Measurements from ENCODE around the gene AGO1. TPM values are rescaled to one million over a fixed set of nuclear protein-coding genes. Genes with fewer than 3 reads are reported as not detected.

Gene AGO1
- total and polyA plus RNA-seq, 2 of the 8 experiments (the other 6 are each of a cell fraction or from before 2014, with no cell fraction given), result 15.1 to 73.7 TPM

DNA sequence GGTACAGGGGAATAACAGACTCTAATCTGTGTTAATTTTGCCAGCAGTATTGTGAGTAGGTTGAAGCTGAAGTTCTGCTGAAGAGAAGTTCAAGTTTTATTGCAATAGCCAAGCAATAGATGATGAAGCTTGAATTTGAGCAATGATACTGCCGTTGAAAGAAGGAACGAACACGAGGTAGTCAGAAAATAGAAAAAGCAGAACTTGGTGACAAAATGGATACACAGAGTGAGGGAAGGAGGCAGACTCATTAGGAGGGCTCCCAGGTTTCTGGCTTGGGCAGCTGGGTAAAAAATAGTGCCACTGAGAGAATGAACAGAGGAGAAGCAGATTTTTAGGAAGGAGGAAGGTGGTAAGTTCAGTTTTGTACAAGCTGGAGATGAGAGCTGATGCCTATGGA lies 22.3 kb upstream of the AGO1 start (continued):
- TF ChIP-seq, protein P1, sequence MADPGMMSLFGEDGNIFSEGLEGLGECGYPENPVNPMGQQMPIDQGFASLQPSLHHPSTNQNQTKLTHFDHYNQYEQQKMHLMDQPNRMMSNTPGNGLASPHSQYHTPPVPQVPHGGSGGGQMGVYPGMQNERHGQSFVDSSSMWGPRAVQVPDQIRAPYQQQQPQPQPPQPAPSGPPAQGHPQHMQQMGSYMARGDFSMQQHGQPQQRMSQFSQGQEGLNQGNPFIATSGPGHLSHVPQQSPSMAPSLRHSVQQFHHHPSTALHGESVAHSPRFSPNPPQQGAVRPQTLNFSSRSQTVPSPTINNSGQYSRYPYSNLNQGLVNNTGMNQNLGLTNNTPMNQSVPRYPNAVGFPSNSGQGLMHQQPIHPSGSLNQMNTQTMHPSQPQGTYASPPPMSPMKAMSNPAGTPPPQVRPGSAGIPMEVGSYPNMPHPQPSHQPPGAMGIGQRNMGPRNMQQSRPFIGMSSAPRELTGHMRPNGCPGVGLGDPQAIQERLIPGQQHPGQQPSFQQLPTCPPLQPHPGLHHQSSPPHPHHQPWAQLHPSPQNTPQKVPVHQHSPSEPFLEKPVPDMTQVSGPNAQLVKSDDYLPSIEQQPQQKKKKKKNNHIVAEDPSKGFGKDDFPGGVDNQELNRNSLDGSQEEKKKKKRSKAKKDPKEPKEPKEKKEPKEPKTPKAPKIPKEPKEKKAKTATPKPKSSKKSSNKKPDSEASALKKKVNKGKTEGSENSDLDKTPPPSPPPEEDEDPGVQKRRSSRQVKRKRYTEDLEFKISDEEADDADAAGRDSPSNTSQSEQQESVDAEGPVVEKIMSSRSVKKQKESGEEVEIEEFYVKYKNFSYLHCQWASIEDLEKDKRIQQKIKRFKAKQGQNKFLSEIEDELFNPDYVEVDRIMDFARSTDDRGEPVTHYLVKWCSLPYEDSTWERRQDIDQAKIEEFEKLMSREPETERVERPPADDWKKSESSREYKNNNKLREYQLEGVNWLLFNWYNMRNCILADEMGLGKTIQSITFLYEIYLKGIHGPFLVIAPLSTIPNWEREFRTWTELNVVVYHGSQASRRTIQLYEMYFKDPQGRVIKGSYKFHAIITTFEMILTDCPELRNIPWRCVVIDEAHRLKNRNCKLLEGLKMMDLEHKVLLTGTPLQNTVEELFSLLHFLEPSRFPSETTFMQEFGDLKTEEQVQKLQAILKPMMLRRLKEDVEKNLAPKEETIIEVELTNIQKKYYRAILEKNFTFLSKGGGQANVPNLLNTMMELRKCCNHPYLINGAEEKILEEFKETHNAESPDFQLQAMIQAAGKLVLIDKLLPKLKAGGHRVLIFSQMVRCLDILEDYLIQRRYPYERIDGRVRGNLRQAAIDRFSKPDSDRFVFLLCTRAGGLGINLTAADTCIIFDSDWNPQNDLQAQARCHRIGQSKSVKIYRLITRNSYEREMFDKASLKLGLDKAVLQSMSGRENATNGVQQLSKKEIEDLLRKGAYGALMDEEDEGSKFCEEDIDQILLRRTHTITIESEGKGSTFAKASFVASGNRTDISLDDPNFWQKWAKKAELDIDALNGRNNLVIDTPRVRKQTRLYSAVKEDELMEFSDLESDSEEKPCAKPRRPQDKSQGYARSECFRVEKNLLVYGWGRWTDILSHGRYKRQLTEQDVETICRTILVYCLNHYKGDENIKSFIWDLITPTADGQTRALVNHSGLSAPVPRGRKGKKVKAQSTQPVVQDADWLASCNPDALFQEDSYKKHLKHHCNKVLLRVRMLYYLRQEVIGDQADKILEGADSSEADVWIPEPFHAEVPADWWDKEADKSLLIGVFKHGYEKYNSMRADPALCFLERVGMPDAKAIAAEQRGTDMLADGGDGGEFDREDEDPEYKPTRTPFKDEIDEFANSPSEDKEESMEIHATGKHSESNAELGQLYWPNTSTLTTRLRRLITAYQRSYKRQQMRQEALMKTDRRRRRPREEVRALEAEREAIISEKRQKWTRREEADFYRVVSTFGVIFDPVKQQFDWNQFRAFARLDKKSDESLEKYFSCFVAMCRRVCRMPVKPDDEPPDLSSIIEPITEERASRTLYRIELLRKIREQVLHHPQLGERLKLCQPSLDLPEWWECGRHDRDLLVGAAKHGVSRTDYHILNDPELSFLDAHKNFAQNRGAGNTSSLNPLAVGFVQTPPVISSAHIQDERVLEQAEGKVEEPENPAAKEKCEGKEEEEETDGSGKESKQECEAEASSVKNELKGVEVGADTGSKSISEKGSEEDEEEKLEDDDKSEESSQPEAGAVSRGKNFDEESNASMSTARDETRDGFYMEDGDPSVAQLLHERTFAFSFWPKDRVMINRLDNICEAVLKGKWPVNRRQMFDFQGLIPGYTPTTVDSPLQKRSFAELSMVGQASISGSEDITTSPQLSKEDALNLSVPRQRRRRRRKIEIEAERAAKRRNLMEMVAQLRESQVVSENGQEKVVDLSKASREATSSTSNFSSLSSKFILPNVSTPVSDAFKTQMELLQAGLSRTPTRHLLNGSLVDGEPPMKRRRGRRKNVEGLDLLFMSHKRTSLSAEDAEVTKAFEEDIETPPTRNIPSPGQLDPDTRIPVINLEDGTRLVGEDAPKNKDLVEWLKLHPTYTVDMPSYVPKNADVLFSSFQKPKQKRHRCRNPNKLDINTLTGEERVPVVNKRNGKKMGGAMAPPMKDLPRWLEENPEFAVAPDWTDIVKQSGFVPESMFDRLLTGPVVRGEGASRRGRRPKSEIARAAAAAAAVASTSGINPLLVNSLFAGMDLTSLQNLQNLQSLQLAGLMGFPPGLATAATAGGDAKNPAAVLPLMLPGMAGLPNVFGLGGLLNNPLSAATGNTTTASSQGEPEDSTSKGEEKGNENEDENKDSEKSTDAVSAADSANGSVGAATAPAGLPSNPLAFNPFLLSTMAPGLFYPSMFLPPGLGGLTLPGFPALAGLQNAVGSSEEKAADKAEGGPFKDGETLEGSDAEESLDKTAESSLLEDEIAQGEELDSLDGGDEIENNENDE (IDR thresholded peaks at IDR 0.05; ENCODE audit: insufficient replicate concordance, low read length), result no peak
- TF ChIP-seq SP4 (IDR thresholded peaks at IDR 0.05; ENCODE audit: low read length) (no peak), HDAC2 (IDR thresholded peaks at IDR 0.05; ENCODE audit: borderline replicate concordance in 1 of 2, low read depth in 2 of 2, low read length in 2 of 2) (no peak), ASH2L (IDR thresholded peaks at IDR 0.05; ENCODE audit: low read length) (no peak), RBBP5 (IDR thresholded peaks at IDR 0.05; ENCODE audit: borderline replicate concordance, low read depth, low read length) (no peak)
- TF ChIP-seq, protein P2, sequence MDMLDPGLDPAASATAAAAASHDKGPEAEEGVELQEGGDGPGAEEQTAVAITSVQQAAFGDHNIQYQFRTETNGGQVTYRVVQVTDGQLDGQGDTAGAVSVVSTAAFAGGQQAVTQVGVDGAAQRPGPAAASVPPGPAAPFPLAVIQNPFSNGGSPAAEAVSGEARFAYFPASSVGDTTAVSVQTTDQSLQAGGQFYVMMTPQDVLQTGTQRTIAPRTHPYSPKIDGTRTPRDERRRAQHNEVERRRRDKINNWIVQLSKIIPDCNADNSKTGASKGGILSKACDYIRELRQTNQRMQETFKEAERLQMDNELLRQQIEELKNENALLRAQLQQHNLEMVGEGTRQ (IDR thresholded peaks at IDR 0.05; ENCODE audit: low read length), result no peak
